ENCODE measurements around the gene KEL. TPM values are rescaled to one million over a fixed set of nuclear protein-coding genes. Genes with fewer than 3 reads are reported as not detected.

The KEL gene
- total and polyA plus RNA-seq, 2 of the 4 experiments (the other 2 are of a cell fraction), result 0.03 TPM; not detected in 1

DNA sequence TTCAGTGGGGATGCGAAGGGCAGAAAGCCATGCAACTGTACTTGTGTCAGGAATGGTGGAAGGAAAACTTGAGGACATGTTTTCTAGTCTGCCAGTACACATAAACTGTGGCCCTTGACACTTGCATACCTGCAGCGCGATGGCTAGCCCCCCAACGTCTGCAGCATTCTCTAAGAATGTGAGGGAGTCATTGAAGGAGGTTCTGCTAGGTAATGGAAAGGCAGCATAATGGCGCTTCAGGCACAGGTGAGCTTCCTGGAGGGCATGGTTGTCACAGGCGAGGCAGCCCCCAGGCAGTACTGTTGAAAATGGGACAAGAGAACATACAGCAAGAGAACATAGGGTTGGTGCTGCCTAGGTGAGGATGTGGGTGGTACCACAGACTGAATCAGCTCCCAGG, 19.4 kb downstream of the KEL start:
- no peak overlapping the region for H2BK20ac ChIP-seq (ENCODE audit: low read depth, low read length)
- ATAC-seq (ENCODE audit: low read depth) (no peak), DNase-seq (no peak)
- 83% methylated on average over 1 of the region's 6 CpGs; no CpG with 5 or more reads in 1 of the 2 experiments for WGBS, 2 experiments (ENCODE audit: extremely low coverage in 2 of 2, insufficient read length in 1 of 2)
- H3K9me3 ChIP-seq (ENCODE audit: control insufficient read depth, insufficient read depth, low read length), result peaks cover 14% of the 10 kb centered on the region; the same call in 1 of the 2 replicates
- no peak overlapping the region for H3K56ac ChIP-seq (ENCODE audit: extremely low read depth, insufficient read depth, low read length)
- H4K20me1 ChIP-seq (ENCODE audit: insufficient read depth, low read length), result no peaks in the 10 kb centered on the region
- H3K27me3 ChIP-seq (ENCODE audit: control insufficient read depth, insufficient read depth, low read length), result no peaks in the 10 kb centered on the region
- no peak overlapping the region for H3K9ac ChIP-seq (ENCODE audit: low read depth, low read length)
- H3K23ac ChIP-seq (ENCODE audit: low read depth, low read length), result no peak overlapping the region
- no peak overlapping the region for H3K14ac ChIP-seq (replicated peaks; ENCODE audit: low read depth, low read length)
- CTCF ChIA-PET, result no interaction called here
- in situ Hi-C loops (cut with MboI; ENCODE audit: low sequenced_read_pairs) (no loop called here), intact Hi-C loops (cut with micrococcal nuclease) (no loop called here), dilution Hi-C loops (cut with HindIII; ENCODE audit: low sequenced_read_pairs, unreplicated experiment) (no loop called here)
- H3K4me1 ChIP-seq (ENCODE audit: control insufficient read depth, insufficient read depth, low read length), result no peaks in the 10 kb centered on the region
- H4K8ac ChIP-seq (ENCODE audit: low read depth in 2 of 2, low read length in 2 of 2), result no peak overlapping the region
- H2BK15ac ChIP-seq (ENCODE audit: low read depth, low read length), result no peak overlapping the region
- POLR2A ChIA-PET (ENCODE audit: unreplicated experiment), result no interaction called here
- no peak overlapping the region for H3K18ac ChIP-seq (ENCODE audit: low read depth, low read length)
- no peaks in the 10 kb centered on the region for H3K9me1 ChIP-seq (ENCODE audit: insufficient read depth, low read length)
- H2AK5ac ChIP-seq (ENCODE audit: low read depth, low read length), result no peak overlapping the region
- no TSS peak for BruUV-seq (replicated peaks)
- no peak overlapping the region for H2BK5ac ChIP-seq (ENCODE audit: low read depth, low read length, poor library complexity, severe bottlenecking)
- H3K4me2 ChIP-seq (ENCODE audit: low read depth, low read length), result no peak overlapping the region
- no peak for TF ChIP-seq CHD1 (IDR thresholded peaks at IDR 0.05; ENCODE audit: low read depth, low read length)
- no peak for TF ChIP-seq RCOR1 (IDR thresholded peaks at IDR 0.05; ENCODE audit: insufficient replicate concordance, low read length)
- TF ChIP-seq FOS (IDR thresholded peaks at IDR 0.05; ENCODE audit: low read depth, low read length), result no peak
- TF ChIP-seq SMC3 (IDR thresholded peaks at IDR 0.05; ENCODE audit: low read depth, low read length), result no peak
- TF ChIP-seq MXI1 (IDR thresholded peaks at IDR 0.05; ENCODE audit: borderline replicate concordance, low read depth, low read length), result no peak
- TF ChIP-seq NFE2L2 (IDR thresholded peaks at IDR 0.05; ENCODE audit: low read depth, low read length), result no peak
- no peak for TF ChIP-seq ELK1 (IDR thresholded peaks at IDR 0.05; ENCODE audit: borderline replicate concordance, low read depth, low read length)
- no peak for TF ChIP-seq BHLHE40 (IDR thresholded peaks at IDR 0.05; ENCODE audit: low read depth, low read length)
- TF ChIP-seq POLR2A (IDR thresholded peaks at IDR 0.05; ENCODE audit: low read depth, low read length), result no peak
- TF ChIP-seq CEBPB (IDR thresholded peaks at IDR 0.05; ENCODE audit: low read depth, low read length), result no peak
- TF ChIP-seq MAFK (IDR thresholded peaks at IDR 0.05; ENCODE audit: low read depth, low read length), result no peak
- TF ChIP-seq RAD21 (IDR thresholded peaks at IDR 0.05; ENCODE audit: low read length), result no peak
- no peak for TF ChIP-seq USF2 (IDR thresholded peaks at IDR 0.05; ENCODE audit: low read depth, low read length)
- no peak for TF ChIP-seq CTCF (conservative IDR thresholded peaks at IDR 0.05; ENCODE audit: low read depth, low read length)
- TF ChIP-seq RFX5 (IDR thresholded peaks at IDR 0.05; ENCODE audit: low read depth, low read length), result no peak
- TF ChIP-seq MAZ (IDR thresholded peaks at IDR 0.05; ENCODE audit: borderline replicate concordance, low read depth, low read length), result no peak
- H2AK9ac ChIP-seq (replicated peaks; ENCODE audit: low read depth, low read length, poor library complexity), result no peak overlapping the region
- H3K27ac ChIP-seq (ENCODE audit: insufficient read depth, low read length), result no peak overlapping the region
- no peak overlapping the region for H4K5ac ChIP-seq (ENCODE audit: low read depth, low read length)
- no peak overlapping the region for H3K4ac ChIP-seq (ENCODE audit: low read depth, low read length)
- H3K4me3 ChIP-seq (ENCODE audit: insufficient read depth, low read depth, low read length), result no peak overlapping the region
- no peaks in the 10 kb centered on the region for H3K36me3 ChIP-seq (ENCODE audit: control insufficient read depth, insufficient read depth, low read length)
- H2BK120ac ChIP-seq (ENCODE audit: low read depth, low read length), result no peak overlapping the region
- H2AFZ ChIP-seq (replicated peaks; ENCODE audit: low read length, poor library complexity), result no peak overlapping the region
- H3K79me1 ChIP-seq (ENCODE audit: low read depth in 1 of 2, low read length in 2 of 2), result no peaks in the 10 kb centered on the region
- no peak overlapping the region for H4K91ac ChIP-seq (ENCODE audit: insufficient read depth, low read depth, low read length)
